H9 (cell line): ENCODE data around the gene SNRPD1. TPM values are rescaled to one million over a fixed set of nuclear protein-coding genes. Genes with fewer than 3 reads are reported as not detected.

Experiments used
- DNase-seq: peaks from one replicate; pipeline ENCODE4 v3.0.0-alpha.2; 2017
- H2AFZ ChIP-seq: one replicate; pipeline ENCODE4 v1.6.1; 2013; ENCODE audit warnings: mild to moderate bottlenecking, low read length, control low read depth, moderate library complexity
- H2AK5ac ChIP-seq: 2 replicates; pipeline ENCODE4 v1.6.1; 2013; ENCODE audit warnings: low read length, control low read depth, mixed read lengths; ENCODE audit not compliant: insufficient read length
- H2BK120ac ChIP-seq: one replicate; pipeline ENCODE4 v1.6.1; 2013; ENCODE audit warnings: low read depth, mild to moderate bottlenecking, low read length, control low read depth, inconsistent platforms; ENCODE audit not compliant: poor library complexity, severe bottlenecking
- H2BK12ac ChIP-seq: 2 replicates; pipeline ENCODE4 v1.6.1; 2013; ENCODE audit warnings: low read length, control low read depth, mixed read lengths, low read depth; ENCODE audit not compliant: insufficient read length
- H2BK15ac ChIP-seq: 2 replicates; pipeline ENCODE4 v1.6.1; 2013; ENCODE audit warnings: low read depth, low read length, control low read depth
- H2BK20ac ChIP-seq: one replicate; pipeline ENCODE4 v1.6.1; 2013; ENCODE audit warnings: low read depth, mild to moderate bottlenecking, low read length, control low read depth, inconsistent platforms; ENCODE audit not compliant: poor library complexity, severe bottlenecking
- H2BK5ac ChIP-seq: 2 replicates; pipeline ENCODE4 v1.6.1; 2013; ENCODE audit warnings: low read length, control low read depth, mixed read lengths; ENCODE audit not compliant: insufficient read length
- H3K14ac ChIP-seq: 2 replicates; pipeline ENCODE4 v1.6.1; 2013; ENCODE audit warnings: low read length, control low read depth; ENCODE audit not compliant: insufficient read depth
- H3K18ac ChIP-seq: 2 replicates; pipeline ENCODE4 v1.6.1; 2013; ENCODE audit warnings: low read depth, mild to moderate bottlenecking, mixed read lengths, low read length, control low read depth; ENCODE audit not compliant: insufficient read length
- H3K23ac ChIP-seq: 2 replicates; pipeline ENCODE4 v1.6.1; 2013; ENCODE audit warnings: low read length, control low read depth, mixed read lengths, low read depth; ENCODE audit not compliant: insufficient read length
- H3K23me2 ChIP-seq: 2 replicates; pipeline ENCODE4 v1.6.1; 2013; ENCODE audit warnings: low read depth, mild to moderate bottlenecking, mixed read lengths, low read length, control low read depth; ENCODE audit not compliant: insufficient read length, poor library complexity, severe bottlenecking
- H3K27ac ChIP-seq: 2 replicates; pipeline ENCODE4 v1.5.1; 2013; ENCODE audit warnings: low read length, control low read depth, mixed read lengths, low read depth; ENCODE audit not compliant: insufficient read length
- H3K27me3 ChIP-seq: 2 replicates; pipeline ENCODE4 v1.6.1; 2013; ENCODE audit warnings: low read length, control low read depth, inconsistent platforms; ENCODE audit not compliant: insufficient read depth
- H3K4ac ChIP-seq: 2 replicates; pipeline ENCODE4 v1.6.1; 2013; ENCODE audit warnings: low read depth, mild to moderate bottlenecking, control low read depth, inconsistent platforms, low read length, moderate library complexity
- H3K4me1 ChIP-seq: 2 replicates; pipeline ENCODE4 v1.6.1; 2013; ENCODE audit warnings: low read length, control low read depth, inconsistent platforms; ENCODE audit not compliant: insufficient read depth
- H3K4me2 ChIP-seq: 2 replicates; pipeline ENCODE4 v1.6.1; 2013; ENCODE audit warnings: low read length, control low read depth, mixed read lengths; ENCODE audit not compliant: insufficient read length, insufficient read depth
- H3K56ac ChIP-seq: 2 replicates; pipeline ENCODE4 v1.6.1; 2013; ENCODE audit warnings: low read depth, mild to moderate bottlenecking, mixed read lengths, low read length, control low read depth; ENCODE audit not compliant: insufficient read length
- H3K79me1 ChIP-seq: 2 replicates; pipeline ENCODE4 v1.6.1; 2013; ENCODE audit warnings: low read depth, mild to moderate bottlenecking, moderate library complexity, low read length, control low read depth, inconsistent platforms; ENCODE audit not compliant: insufficient read depth, poor library complexity, severe bottlenecking
- H3K79me2 ChIP-seq: 2 replicates; pipeline ENCODE4 v1.6.1; 2013; ENCODE audit warnings: low read length, control low read depth, inconsistent platforms; ENCODE audit not compliant: insufficient read depth
- H3K9ac ChIP-seq: 2 replicates; pipeline ENCODE4 v1.6.1; 2013; ENCODE audit warnings: low read length, control low read depth, mixed read lengths; ENCODE audit not compliant: insufficient read length; ENCODE audit errors: extremely low read depth
- H3K9me3 ChIP-seq: one replicate; pipeline ENCODE4 v1.6.1; 2013; ENCODE audit warnings: low read depth, low read length, inconsistent platforms; ENCODE audit not compliant: control insufficient read depth
- H3T11ph ChIP-seq: one replicate; pipeline ENCODE4 v1.6.1; 2013; ENCODE audit warnings: mild to moderate bottlenecking, low read length, control low read depth, inconsistent platforms
- H4K20me1 ChIP-seq: one replicate; pipeline ENCODE4 v1.6.1; 2013; ENCODE audit not compliant: control insufficient read depth, insufficient read length, insufficient read depth
- H4K5ac ChIP-seq: 2 replicates; pipeline ENCODE4 v1.6.1; 2013; ENCODE audit warnings: low read depth, mild to moderate bottlenecking, mixed read lengths, low read length, control low read depth; ENCODE audit not compliant: insufficient read length
- H4K8ac ChIP-seq: replicated peaks from 2 replicates; pipeline ENCODE4 v1.6.1; 2013; ENCODE audit warnings: low read length, control low read depth, mixed read lengths, low read depth; ENCODE audit not compliant: insufficient read length
- H4K91ac ChIP-seq: 2 replicates; pipeline ENCODE4 v1.6.1; 2013; ENCODE audit warnings: low read depth, mild to moderate bottlenecking, moderate library complexity, mixed read lengths, low read length, control low read depth; ENCODE audit not compliant: insufficient read length
- H3K27ac Mint-ChIP-seq, 3 experiments: 2 replicates in 2 of 3; 3 replicates in 1 of 3; pipeline ENCODE4 v1.8.0; 2020 to 2021; ENCODE audit warnings: mixed read lengths in 3 of 3, mild to moderate bottlenecking in 1 of 3, moderate library complexity in 1 of 3
- H3K27me3 Mint-ChIP-seq: 2 replicates; pipeline ENCODE4 v1.8.0; 2021; ENCODE audit warnings: low read depth, mild to moderate bottlenecking, moderate library complexity, mixed read lengths
- H3K36me3 Mint-ChIP-seq, 3 experiments: 2 replicates in 2 of 3; 3 replicates in 1 of 3; pipeline ENCODE4 v1.8.0; 2020 to 2021; ENCODE audit warnings: low read depth in 3 of 3, mixed read lengths in 3 of 3; ENCODE audit not compliant: insufficient read depth in 1 of 3
- H3K4me1 Mint-ChIP-seq, 2 experiments: 2 replicates each; pipeline ENCODE4 v1.8.0; 2020; ENCODE audit warnings: mixed read lengths in 2 of 2
- H3K4me3 Mint-ChIP-seq, 2 experiments: 2 replicates in 1 of 2; 3 replicates in 1 of 2; pipeline ENCODE4 v1.8.0; 2020 to 2021; ENCODE audit warnings: mild to moderate bottlenecking in 2 of 2, mixed read lengths in 2 of 2, moderate library complexity in 1 of 2
- H3K9me3 Mint-ChIP-seq, 2 experiments: 2 replicates in 1 of 2; 3 replicates in 1 of 2; pipeline ENCODE4 v1.8.0; 2020; ENCODE audit warnings: mild to moderate bottlenecking in 2 of 2, mixed read lengths in 2 of 2, moderate library complexity in 1 of 2
- CTCF ChIP-seq: fragments of 200-600 bp; sonication (generic); conservative IDR thresholded peaks from 3 replicates; pipeline ENCODE4 v1.8.0; 2021; ENCODE audit warnings: antibody characterized with exemption, mild to moderate bottlenecking
- WGBS: extraction: QIAGEN DNeasy Blood & Tissue Kit; methylation state at CpG from one replicate; pipeline ENCODE4 v1.1.7; 2013; ENCODE audit warnings: missing lambda C conversion rate, low lambda C conversion rate, mixed read lengths; ENCODE audit not compliant: insufficient read length; ENCODE audit errors: extremely low coverage; 5-methylcytosine and 5-hydroxymethylcytosine counted together
- total RNA-seq: library from RNA; stranded (reverse); gene quantifications from 2 replicates; pipeline ENCODE4 v1.2.1, GENCODE V29; 2021

The SNRPD1 gene
- total RNA-seq, 1 experiment from 2014 or later = 178 TPM

GRCh38 chr18:21597620-21598019 is 14.5 kb upstream of the SNRPD1 start:
- Histone ChIP-seq H4K20me1 (peaks cover 3% of the 10 kb centered on the region), H3K4me2 (no peak overlapping the region), H3K23ac (no peak overlapping the region), H2AFZ (no peak overlapping the region), H3K27ac (no peak overlapping the region), H3K4me1 (no peaks in the 10 kb centered on the region), H3K9ac (no peak overlapping the region), H3K14ac (no peak overlapping the region), H3K23me2 (peaks cover 4% of the 10 kb centered on the region), H2BK5ac (no peak overlapping the region), H4K91ac (no peak overlapping the region), H2BK20ac (no peak overlapping the region), H3K79me2 (peaks cover 19% of the 10 kb centered on the region; the same call in 1 of the 2 replicates), H3T11ph (no peak overlapping the region), H3K56ac (no peak overlapping the region), H3K27me3 (no peaks in the 10 kb centered on the region), H4K8ac (no peak overlapping the region), H2BK12ac (no peak overlapping the region), H3K18ac (no peak overlapping the region), H2BK15ac (no peak overlapping the region), H2AK5ac (no peak overlapping the region), H2BK120ac (no peak overlapping the region), H3K9me3 (no peaks in the 10 kb centered on the region), H4K5ac (no peak overlapping the region), H3K4ac (no peak overlapping the region), H3K79me1 (no peaks in the 10 kb centered on the region)
- WGBS = no CpG with 5 or more reads among the region's 1 CpG
- H3K36me3 Mint-ChIP-seq = peaks cover 24 to 33% (median 24%) of the 10 kb centered on the region in 3 experiments
- H3K9me3 Mint-ChIP-seq = peaks cover 12 to 20% of the 10 kb centered on the region in 2 experiments
- no peak overlapping the region for H3K4me3 Mint-ChIP-seq
- peaks cover 8 to 13% of the 10 kb centered on the region in 2 experiments for H3K4me1 Mint-ChIP-seq
- H3K27ac Mint-ChIP-seq = no peak overlapping the region
- TF ChIP-seq CTCF = no peak
- H3K27me3 Mint-ChIP-seq = no peaks in the 10 kb centered on the region
- no peak for DNase-seq
